Activated B cell treated with CpG ODN at 0.5 μM for 24 hours (primary cell): Measurements from ENCODE around the gene MRM2. TPM values are rescaled to one million over a fixed set of nuclear protein-coding genes. Genes with fewer than 3 reads are reported as not detected.

Source experiments
- ATAC-seq: fragments of 200-7000 bp; cut with Tn5 transposase; one replicate; pipeline ENCODE4 v1.10.0; 2021; ENCODE audit warnings: low read depth, mild to moderate bottlenecking, moderate library complexity
- CTCF ChIA-PET: fragments of 350-600 bp; sonication (Branson Sonifier 250); formaldehyde crosslinking; loops from one replicate; lab custom pipeline; 2021; ENCODE audit warnings: antibody characterized with exemption; lab: Charles Lee
- POLR2A ChIA-PET: fragments of 350-600 bp; sonication (Branson Sonifier 250); formaldehyde crosslinking; loops from one replicate; lab custom pipeline; 2021; ENCODE audit warnings: antibody characterized with exemption; lab: Charles Lee
- DNase-seq: peaks from one replicate; pipeline ENCODE4 v3.0.0; 2022
- H3K27ac Mint-ChIP-seq: one replicate; pipeline ENCODE4 v1.8.0; 2020; ENCODE audit warnings: mixed read lengths
- H3K27me3 Mint-ChIP-seq: one replicate; pipeline ENCODE4 v1.8.0; 2021; ENCODE audit warnings: mixed read lengths
- H3K36me3 Mint-ChIP-seq: one replicate; pipeline ENCODE4 v1.8.0; 2021; ENCODE audit warnings: low read depth, mixed read lengths
- H3K4me1 Mint-ChIP-seq: one replicate; pipeline ENCODE4 v1.8.0; 2021; ENCODE audit warnings: mixed read lengths
- H3K4me3 Mint-ChIP-seq: one replicate; pipeline ENCODE4 v1.8.0; 2020; ENCODE audit warnings: mild to moderate bottlenecking, mixed read lengths
- H3K9me3 Mint-ChIP-seq: one replicate; pipeline ENCODE4 v1.8.0; 2020; ENCODE audit warnings: mixed read lengths
- intact Hi-C: fragments of 100-400 bp; cut with micrococcal nuclease; formaldehyde crosslinking; loops from one replicate; pipeline ENCODE4 v1.15.1; 2024
- total RNA-seq: library from RNA; stranded (reverse); gene quantifications from 2 replicates; pipeline ENCODE4 v1.2.3, GENCODE V29; 2022
- TF ChIP-seq, protein P1 (sequence below): fragments of 200-600 bp; IDR thresholded peaks from one replicate; pipeline ENCODE4 v1.8.0; 2022; ENCODE audit warnings: antibody characterized with exemption, mild to moderate bottlenecking

The MRM2 gene
- total RNA-seq, 1 donor from 2014 or later, result 35.3 TPM

DNA sequence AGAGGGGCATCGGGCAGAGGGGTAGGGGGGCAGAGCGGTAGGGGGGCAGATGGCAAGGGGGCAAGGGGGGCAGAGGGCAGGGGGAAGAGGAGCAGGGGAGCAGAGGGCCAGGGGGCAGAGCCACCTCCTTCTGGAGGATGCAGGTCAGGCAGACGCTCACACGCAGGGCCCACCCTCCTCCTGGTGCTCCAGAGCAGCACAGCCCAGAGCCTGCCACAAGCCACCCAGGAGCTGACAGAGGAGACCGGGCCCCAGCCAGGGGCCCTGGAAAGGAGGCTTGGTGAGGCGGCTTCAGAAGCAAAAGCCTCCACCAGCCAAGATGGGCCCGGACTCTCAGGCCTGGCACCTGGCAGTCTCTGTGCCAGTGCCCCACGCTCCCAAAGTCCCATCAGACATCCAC is 22.4 kb downstream of the MRM2 start:
- DNase-seq (no peak), ATAC-seq (no peak)
- Mint-ChIP-seq H3K27ac (no peak overlapping the region), H3K4me1 (no peaks in the 10 kb centered on the region), H3K36me3 (peaks cover 85% of the 10 kb centered on the region), H3K9me3 (no peaks in the 10 kb centered on the region), H3K27me3 (no peaks in the 10 kb centered on the region), H3K4me3 (no peak overlapping the region)
- TF ChIP-seq, protein P1, sequence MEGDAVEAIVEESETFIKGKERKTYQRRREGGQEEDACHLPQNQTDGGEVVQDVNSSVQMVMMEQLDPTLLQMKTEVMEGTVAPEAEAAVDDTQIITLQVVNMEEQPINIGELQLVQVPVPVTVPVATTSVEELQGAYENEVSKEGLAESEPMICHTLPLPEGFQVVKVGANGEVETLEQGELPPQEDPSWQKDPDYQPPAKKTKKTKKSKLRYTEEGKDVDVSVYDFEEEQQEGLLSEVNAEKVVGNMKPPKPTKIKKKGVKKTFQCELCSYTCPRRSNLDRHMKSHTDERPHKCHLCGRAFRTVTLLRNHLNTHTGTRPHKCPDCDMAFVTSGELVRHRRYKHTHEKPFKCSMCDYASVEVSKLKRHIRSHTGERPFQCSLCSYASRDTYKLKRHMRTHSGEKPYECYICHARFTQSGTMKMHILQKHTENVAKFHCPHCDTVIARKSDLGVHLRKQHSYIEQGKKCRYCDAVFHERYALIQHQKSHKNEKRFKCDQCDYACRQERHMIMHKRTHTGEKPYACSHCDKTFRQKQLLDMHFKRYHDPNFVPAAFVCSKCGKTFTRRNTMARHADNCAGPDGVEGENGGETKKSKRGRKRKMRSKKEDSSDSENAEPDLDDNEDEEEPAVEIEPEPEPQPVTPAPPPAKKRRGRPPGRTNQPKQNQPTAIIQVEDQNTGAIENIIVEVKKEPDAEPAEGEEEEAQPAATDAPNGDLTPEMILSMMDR, result no peak
- POLR2A ChIA-PET, result no interaction called here
- intact Hi-C loops, result no loop called here
- CTCF ChIA-PET, result no interaction called here

DNA sequence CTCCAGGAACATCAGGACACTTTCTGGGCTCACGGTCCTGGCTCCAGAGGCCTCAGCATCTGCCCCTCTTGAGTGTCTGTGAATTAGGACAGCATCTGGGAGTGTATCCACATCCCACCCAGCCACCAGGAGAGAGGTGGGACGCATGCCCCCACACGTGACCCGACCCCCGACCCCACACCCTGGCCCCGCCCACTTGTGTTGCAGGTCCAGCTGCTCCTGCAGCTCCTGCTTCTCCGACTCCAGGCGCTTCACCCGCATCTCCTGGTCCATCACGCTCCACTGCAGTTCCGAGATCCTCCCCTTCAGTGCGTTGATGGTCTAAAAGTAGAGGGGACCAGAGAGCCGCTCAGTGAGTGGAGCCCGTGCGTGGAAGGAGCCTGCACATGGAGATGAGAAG is 22.9 kb downstream of the MRM2 start:
- Mint-ChIP-seq H3K9me3 (no peaks in the 10 kb centered on the region), H3K4me1 (no peaks in the 10 kb centered on the region), H3K4me3 (no peak overlapping the region), H3K36me3 (peaks cover 85% of the 10 kb centered on the region), H3K27me3 (no peaks in the 10 kb centered on the region), H3K27ac (no peak overlapping the region)
- POLR2A ChIA-PET, result no interaction called here
- ATAC-seq (no peak), DNase-seq (no peak)
- CTCF ChIA-PET, result no interaction called here
- TF ChIP-seq, protein P1, result no peak
- intact Hi-C loops, result no loop called here

DNA sequence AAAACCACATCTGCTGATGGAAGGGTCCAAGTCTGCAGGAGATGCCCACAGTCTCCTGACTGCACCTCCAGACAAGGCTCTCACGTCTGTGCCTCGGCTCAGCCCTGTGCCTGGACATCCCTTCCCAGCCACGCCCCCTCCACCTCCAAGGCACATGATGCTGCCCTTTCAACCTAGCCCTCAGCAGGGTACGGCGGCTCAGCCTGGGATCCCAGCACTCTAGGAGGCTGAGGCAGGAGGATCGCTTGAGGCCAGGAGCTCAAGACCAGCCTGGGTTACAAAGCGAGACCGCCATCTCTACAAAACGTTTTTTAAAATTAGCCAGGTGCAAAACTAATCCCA is 23.6 kb downstream of the MRM2 start:
- intact Hi-C loops, result no loop called here
- no peaks in the 10 kb centered on the region for H3K4me1 Mint-ChIP-seq
- no peak overlapping the region for H3K27ac Mint-ChIP-seq
- ChIA-PET CTCF (no interaction called here), POLR2A (no interaction called here)
- DNase-seq (no peak), ATAC-seq (no peak)
- TF ChIP-seq, protein P1, result no peak
- no peaks in the 10 kb centered on the region for H3K9me3 Mint-ChIP-seq
- no peaks in the 10 kb centered on the region for H3K27me3 Mint-ChIP-seq
- no peak overlapping the region for H3K4me3 Mint-ChIP-seq
- peaks cover 90% of the 10 kb centered on the region for H3K36me3 Mint-ChIP-seq

DNA sequence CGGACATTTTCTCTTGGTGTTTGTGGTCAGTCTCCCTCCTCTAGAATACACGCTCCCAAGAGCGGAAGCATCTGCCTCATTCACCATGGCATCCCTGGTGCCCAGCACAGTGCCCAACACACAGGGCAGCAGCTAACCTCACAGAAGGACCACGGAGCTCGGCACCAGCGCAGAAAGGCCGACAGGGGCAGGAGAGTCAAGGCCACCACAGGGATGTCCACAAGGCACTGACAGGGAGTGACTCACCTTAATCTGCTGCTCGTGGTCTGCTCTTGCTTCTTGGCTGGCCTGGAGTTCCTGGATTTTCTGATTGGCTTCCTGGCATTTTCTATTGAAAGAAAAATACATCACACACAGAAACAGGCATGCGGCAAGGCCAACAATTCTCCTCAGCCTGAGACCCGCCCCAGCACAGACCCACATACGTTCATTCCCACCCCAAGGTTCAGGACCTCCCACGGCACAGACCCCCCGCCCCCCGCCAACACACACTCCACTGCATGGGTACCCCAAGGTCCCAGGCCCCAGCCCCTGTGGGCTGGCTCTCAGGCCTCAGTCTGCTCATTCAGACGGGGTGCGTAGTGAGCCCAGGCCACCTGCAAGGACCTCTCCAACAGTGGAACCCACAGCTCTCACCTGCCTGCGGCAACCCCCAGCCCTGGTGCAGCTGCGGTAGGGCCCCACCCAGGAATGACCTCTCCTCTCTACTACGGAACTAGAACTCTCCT is 24.1 kb downstream of the MRM2 start:
- DNase-seq (no peak), ATAC-seq (no peak)
- Mint-ChIP-seq H3K36me3 (peaks cover 90% of the 10 kb centered on the region), H3K27ac (no peak overlapping the region), H3K4me3 (no peak overlapping the region), H3K27me3 (no peaks in the 10 kb centered on the region), H3K4me1 (no peaks in the 10 kb centered on the region), H3K9me3 (no peaks in the 10 kb centered on the region)
- intact Hi-C loops, result no loop called here
- ChIA-PET CTCF (no interaction called here), POLR2A (no interaction called here)
- TF ChIP-seq, protein P1, result no peak

DNA sequence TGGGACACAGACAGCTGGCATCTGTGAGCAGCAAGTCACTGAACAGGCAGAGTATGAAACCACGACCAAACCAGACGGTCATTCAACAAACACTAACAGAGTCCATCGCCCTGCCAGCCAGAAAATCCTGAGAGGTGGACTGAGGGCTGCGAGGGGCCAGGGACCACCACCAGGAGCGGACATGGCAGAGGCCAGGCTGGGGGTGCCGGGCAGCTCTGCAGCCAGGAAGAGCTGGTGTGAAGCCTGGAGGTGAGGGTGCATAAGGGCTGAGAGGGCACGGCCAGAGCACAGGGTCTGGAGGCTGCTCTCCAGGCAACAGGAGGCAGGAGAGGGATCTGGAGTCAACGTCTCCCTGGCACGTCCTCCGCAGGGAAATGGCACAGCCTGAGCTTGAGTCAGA is 24.8 kb downstream of the MRM2 start:
- ChIA-PET POLR2A (no interaction called here), CTCF (no interaction called here)
- Mint-ChIP-seq H3K4me3 (no peak overlapping the region), H3K27me3 (no peaks in the 10 kb centered on the region), H3K27ac (no peak overlapping the region), H3K4me1 (no peaks in the 10 kb centered on the region), H3K36me3 (peaks cover 91% of the 10 kb centered on the region), H3K9me3 (no peaks in the 10 kb centered on the region)
- intact Hi-C loops, result no loop called here
- DNase-seq (no peak), ATAC-seq (no peak)
- TF ChIP-seq, protein P1, result no peak
